ENCODE data around the gene UBE2J1. TPM values are rescaled to one million over a fixed set of nuclear protein-coding genes. Genes with fewer than 3 reads are reported as not detected.

UBE2J1 gene
- total and polyA plus RNA-seq, 10 of the 15 experiments (the other 5 are each of a cell fraction or from before 2014, with no cell fraction given) = 48.7 to 131 (median 90.0) TPM

- ChIA-PET SMC1A (ENCODE audit: uncharacterized antibody, unreplicated experiment) (interaction anchor here (1.1 to 1.2 kb wide), 2 partner anchors 62 to 82 kb away, joined by 3 read pairs; no protein-coding TSS in a partner anchor), POLR2A (interaction anchor here (0.6 kb wide), 1 partner anchor 366 kb away, joined by 3 read pairs; no protein-coding TSS in a partner anchor), RAD21 (ENCODE audit: unreplicated experiment) (no interaction called here), CTCF (interaction anchor here (4.1 kb wide), 1 partner anchor 92 kb away, joined by 13 read pairs; no protein-coding TSS in a partner anchor)
- H3K9ac ChIP-seq (ENCODE audit: control insufficient read depth, insufficient read depth, low read length) = no peak overlapping the region
- H3K36me3 ChIP-seq (ENCODE audit: control insufficient read depth in 2 of 2, insufficient read depth in 2 of 2, low read length in 1 of 2) = no peaks in the 10 kb centered on the region
- H3K27me3 ChIP-seq (replicated peaks in 1 of 2; ENCODE audit: control insufficient read depth in 2 of 2, insufficient read depth in 2 of 2, low read length in 1 of 2) = no peaks in the 10 kb centered on the region
- DNase-seq (ENCODE audit: low read depth, low spot score) (no peak), FAIRE-seq (no peak), ATAC-seq (no peak)
- no peak overlapping the region for H3K4me2 ChIP-seq (ENCODE audit: control insufficient read depth, insufficient read depth)
- no peak overlapping the region for H2AFZ ChIP-seq (ENCODE audit: control insufficient read depth, low read depth, low read length)
- H3K9me3 ChIP-seq (replicated peaks; ENCODE audit: control insufficient read depth, insufficient read depth, low read length) = no peaks in the 10 kb centered on the region
- intact Hi-C loops (cut with micrococcal nuclease; ENCODE audit: unreplicated experiment) = loop anchor here (5.0 kb wide), 1 partner anchor 67 kb away; the partner anchor contains the start of gene UBE2J1
- H3K4me3 ChIP-seq = no peak overlapping the region
- H4K20me1 ChIP-seq (ENCODE audit: control insufficient read depth, insufficient read depth) = no peaks in the 10 kb centered on the region
- H3K79me2 ChIP-seq (ENCODE audit: control insufficient read depth, insufficient read depth, low read length) = no peaks in the 10 kb centered on the region
- WGBS (ENCODE audit: insufficient coverage, insufficient replicate concordance, low lambda C conversion rate, missing lambda C conversion rate) = 74% methylated on average over 15 of the region's 15 CpGs
- H3K4me1 ChIP-seq (ENCODE audit: control insufficient read depth, insufficient read depth, low read length) = peaks cover 14% of the 10 kb centered on the region
- BruUV-seq (replicated peaks) = no TSS peak
- in situ Hi-C loops (cut with MboI) = no loop called here
- H3K27ac ChIP-seq (ENCODE audit: control insufficient read depth, insufficient read depth) = no peak overlapping the region
- TF ChIP-seq ASH2L (IDR thresholded peaks at IDR 0.05; ENCODE audit: borderline replicate concordance, low read depth) (no peak), ATF2 (IDR thresholded peaks at IDR 0.05; ENCODE audit: low read length) (no peak), PML (IDR thresholded peaks at IDR 0.05; ENCODE audit: low read length) (no peak), SMC3 (IDR thresholded peaks at IDR 0.05; ENCODE audit: borderline replicate concordance, low read length) (no peak), SPI1 (IDR thresholded peaks at IDR 0.05; ENCODE audit: borderline replicate concordance, insufficient read depth, low read depth, low read length) (no peak), IRF5 (IDR thresholded peaks at IDR 0.05; ENCODE audit: borderline replicate concordance) (no peak), HSF1 (IDR thresholded peaks at IDR 0.05; ENCODE audit: low read depth, low read length) (no peak), NFXL1 (IDR thresholded peaks at IDR 0.05; ENCODE audit: borderline replicate concordance) (no peak), NR2C1 (IDR thresholded peaks at IDR 0.05) (no peak), E2F8 (IDR thresholded peaks at IDR 0.05; ENCODE audit: low read depth, partially characterized antibody) (no peak), RELB (IDR thresholded peaks at IDR 0.05; ENCODE audit: low read depth) (no peak), NFYB (IDR thresholded peaks at IDR 0.05; ENCODE audit: insufficient read depth, low read depth, low read length) (no peak), NR2C2 (IDR thresholded peaks at IDR 0.05; ENCODE audit: borderline replicate concordance, control insufficient read depth, insufficient read length, low read depth) (no peak), SREBF1 (IDR thresholded peaks at IDR 0.05; ENCODE audit: low read length) (no peak)
These were observed 67.4 kb downstream of the UBE2J1 start for GRCh38 chr6:89284963-89285735.
